Measurements from ENCODE around the gene HDAC8. TPM values are rescaled to one million over a fixed set of nuclear protein-coding genes. Genes with fewer than 3 reads are reported as not detected.

The HDAC8 gene
- total RNA-seq, 2 experiments from 2014 or later, result 5.8 to 6.8 TPM

GRCh38 chrX:72306085-72306801, 266.4 kb downstream of the HDAC8 start:
- TF ChIP-seq, protein P1, sequence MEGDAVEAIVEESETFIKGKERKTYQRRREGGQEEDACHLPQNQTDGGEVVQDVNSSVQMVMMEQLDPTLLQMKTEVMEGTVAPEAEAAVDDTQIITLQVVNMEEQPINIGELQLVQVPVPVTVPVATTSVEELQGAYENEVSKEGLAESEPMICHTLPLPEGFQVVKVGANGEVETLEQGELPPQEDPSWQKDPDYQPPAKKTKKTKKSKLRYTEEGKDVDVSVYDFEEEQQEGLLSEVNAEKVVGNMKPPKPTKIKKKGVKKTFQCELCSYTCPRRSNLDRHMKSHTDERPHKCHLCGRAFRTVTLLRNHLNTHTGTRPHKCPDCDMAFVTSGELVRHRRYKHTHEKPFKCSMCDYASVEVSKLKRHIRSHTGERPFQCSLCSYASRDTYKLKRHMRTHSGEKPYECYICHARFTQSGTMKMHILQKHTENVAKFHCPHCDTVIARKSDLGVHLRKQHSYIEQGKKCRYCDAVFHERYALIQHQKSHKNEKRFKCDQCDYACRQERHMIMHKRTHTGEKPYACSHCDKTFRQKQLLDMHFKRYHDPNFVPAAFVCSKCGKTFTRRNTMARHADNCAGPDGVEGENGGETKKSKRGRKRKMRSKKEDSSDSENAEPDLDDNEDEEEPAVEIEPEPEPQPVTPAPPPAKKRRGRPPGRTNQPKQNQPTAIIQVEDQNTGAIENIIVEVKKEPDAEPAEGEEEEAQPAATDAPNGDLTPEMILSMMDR (IDR thresholded peaks at IDR 0.05), result no peak
- DNase-seq (peak in 2 of 14 experiments; percentile 10 to 12), ATAC-seq (ENCODE audit: poor library complexity) (no peak)
- H3K4me3 Mint-ChIP-seq, result peak overlapping the region; percentile 75
- peaks cover 37 to 73% of the 10 kb centered on the region in 2 experiments for H3K27me3 ChIP-seq (ENCODE audit: control insufficient read depth in 1 of 2, insufficient read depth in 2 of 2, low read length in 2 of 2)
- ChIA-PET POLR2A (interaction anchor here (2.6 kb wide), 1 partner anchor 29 kb away, joined by 18 read pairs; the partner anchor contains the start of gene RPS4X), CTCF (interaction anchor here (0.6 to 1.6 kb wide), 2 partner anchors 29 to 45 kb away, joined by 3 read pairs; partner anchors contain the start of gene RPS4X)
- peaks cover 21% of the 10 kb centered on the region for H3K4me1 Mint-ChIP-seq (ENCODE audit: low read depth)
- no peaks in the 10 kb centered on the region for H3K9me3 Mint-ChIP-seq
- H3K27ac ChIP-seq (ENCODE audit: low read depth in 1 of 2, low read length in 2 of 2), result no peak overlapping the region
- H3K4me1 ChIP-seq (ENCODE audit: insufficient read depth, low read length), result peaks cover 41% of the 10 kb centered on the region
- peaks cover 79% of the 10 kb centered on the region for H3K27me3 Mint-ChIP-seq
- peak overlapping the region; percentile 53 for H3K4me3 ChIP-seq (ENCODE audit: low read length)
- H3K36me3 ChIP-seq (ENCODE audit: insufficient read depth, low read length), result no peaks in the 10 kb centered on the region
- H3K27ac Mint-ChIP-seq, result no peak overlapping the region
- peaks cover 0 to 5% of the 10 kb centered on the region in 2 experiments for H3K9me3 ChIP-seq (ENCODE audit: control insufficient read depth in 1 of 2, insufficient read depth in 1 of 2, low read length in 2 of 2)
- intact Hi-C loops (cut with DNase I, micrococcal nuclease), result no loop called here
- no peaks in the 10 kb centered on the region for H3K36me3 Mint-ChIP-seq (ENCODE audit: low read depth)

DNA sequence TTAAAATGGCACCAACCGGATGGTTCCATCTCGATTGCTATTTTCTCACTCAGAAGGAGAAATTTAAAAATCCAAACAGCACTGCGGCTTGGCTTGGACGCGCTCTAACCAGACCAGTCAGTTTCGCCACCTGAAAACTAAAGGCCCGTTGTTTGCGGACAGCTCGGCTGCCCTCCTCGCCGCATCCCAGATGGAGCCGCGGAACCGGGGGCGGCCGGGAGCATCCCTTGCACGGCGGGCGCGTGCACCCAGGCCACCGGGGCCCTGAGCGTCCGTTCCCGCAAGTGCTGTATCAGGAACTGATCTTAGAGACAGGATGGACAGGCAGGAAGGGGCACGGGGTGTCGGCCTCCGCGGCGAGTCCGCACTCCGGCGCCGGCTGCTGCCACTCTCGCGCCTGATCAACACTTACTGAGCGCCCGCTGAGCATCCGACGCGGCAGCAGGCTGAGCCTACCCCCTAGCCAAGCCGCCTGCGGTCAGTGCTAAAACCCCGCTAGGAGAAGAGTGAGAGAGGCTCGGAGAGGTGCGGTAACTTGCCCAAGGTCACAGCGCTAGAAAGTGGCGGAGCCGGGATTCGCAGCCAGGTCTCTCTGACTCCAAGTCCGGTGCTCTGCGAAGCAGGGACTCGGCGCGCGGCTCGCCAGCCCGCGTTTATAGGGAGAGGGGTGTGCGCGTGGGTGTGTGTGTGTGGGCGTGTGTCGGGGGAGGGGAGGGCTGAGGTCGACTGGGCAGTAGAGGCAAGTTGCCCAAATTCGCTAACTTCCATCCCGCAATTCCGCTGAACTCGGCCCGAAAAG, 267.2 kb downstream of the HDAC8 start, which contains the start of gene CITED1:
CITED1 (minus strand) TSS at position 629 of the 799 bp plus-strand sequence. CDS start 3,045 bp downstream, outside the sequence.
- CTCF ChIA-PET, result interaction anchor here (0.6 to 1.6 kb wide), 2 partner anchors 29 to 45 kb away, joined by 3 read pairs; partner anchors contain the start of gene RPS4X
- Histone ChIP-seq H3K9me3 (ENCODE audit: control insufficient read depth in 1 of 2, insufficient read depth in 1 of 2, low read length in 2 of 2) (peaks cover 0 to 5% of the 10 kb centered on the region in 2 experiments), H3K4me3 (ENCODE audit: low read length) (peak within 1 kb of the TSS; percentile 53), H3K4me1 (ENCODE audit: insufficient read depth, low read length) (peaks cover 41% of the 10 kb centered on the region), H3K27me3 (ENCODE audit: control insufficient read depth in 1 of 2, insufficient read depth in 2 of 2, low read length in 2 of 2) (peaks cover 40 to 73% of the 10 kb centered on the region in 2 experiments), H3K36me3 (ENCODE audit: insufficient read depth, low read length) (no peaks in the 10 kb centered on the region), H3K27ac (ENCODE audit: low read depth in 1 of 2, low read length in 2 of 2) (no peak within 1 kb of the TSS)
- no peak within 1 kb of the TSS for H3K27ac Mint-ChIP-seq
- DNase-seq, result peak in 2 of 14 experiments; percentile 26 to 37
- H3K4me1 Mint-ChIP-seq (ENCODE audit: low read depth), result peaks cover 21% of the 10 kb centered on the region
- H3K27me3 Mint-ChIP-seq, result peaks cover 84% of the 10 kb centered on the region
- intact Hi-C loops (cut with DNase I, micrococcal nuclease), result no loop called here
- ATAC-seq (ENCODE audit: poor library complexity), result no peak
- H3K9me3 Mint-ChIP-seq, result no peaks in the 10 kb centered on the region
- TF ChIP-seq, protein P1 (IDR thresholded peaks at IDR 0.05), result no peak
- H3K4me3 Mint-ChIP-seq, result peak within 1 kb of the TSS; percentile 88
- no peaks in the 10 kb centered on the region for H3K36me3 Mint-ChIP-seq (ENCODE audit: low read depth)
- POLR2A ChIA-PET, result interaction anchor here (2.6 kb wide), 1 partner anchor 28 kb away, joined by 18 read pairs; the partner anchor contains the start of gene RPS4X

DNA sequence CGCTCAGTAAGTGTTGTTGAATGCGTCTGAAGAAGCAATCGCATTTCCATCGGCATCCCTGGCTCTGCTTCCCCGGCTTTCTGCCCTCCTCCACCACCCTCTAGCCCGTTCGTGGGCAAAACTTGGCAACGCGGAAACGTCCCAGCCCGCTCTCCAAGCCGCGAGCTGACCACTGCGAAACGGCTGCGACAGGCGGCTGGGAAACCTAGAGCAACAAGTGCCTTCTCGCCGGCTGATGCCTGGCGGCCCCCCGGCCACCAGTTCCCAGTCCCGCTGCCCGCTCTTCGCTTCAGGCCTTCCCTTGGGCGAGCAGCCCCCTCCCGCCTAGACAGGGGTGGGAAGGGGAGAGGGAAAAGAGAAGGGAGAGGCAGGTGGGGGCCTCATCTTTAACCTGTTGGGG, 267.8 kb downstream of the HDAC8 start:
- peaks cover 21% of the 10 kb centered on the region for H3K4me1 Mint-ChIP-seq (ENCODE audit: low read depth)
- Histone ChIP-seq H3K27me3 (ENCODE audit: control insufficient read depth in 1 of 2, insufficient read depth in 2 of 2, low read length in 2 of 2) (peaks cover 40 to 67% of the 10 kb centered on the region in 2 experiments), H3K36me3 (ENCODE audit: insufficient read depth, low read length) (no peaks in the 10 kb centered on the region), H3K4me1 (ENCODE audit: insufficient read depth, low read length) (peaks cover 41% of the 10 kb centered on the region), H3K27ac (ENCODE audit: low read depth in 1 of 2, low read length in 2 of 2) (no peak overlapping the region), H3K9me3 (ENCODE audit: control insufficient read depth in 1 of 2, insufficient read depth in 1 of 2, low read length in 2 of 2) (peaks cover 0 to 5% of the 10 kb centered on the region in 2 experiments), H3K4me3 (ENCODE audit: low read length) (peak overlapping the region; percentile 41)
- TF ChIP-seq, protein P1 (IDR thresholded peaks at IDR 0.05), result no peak
- ATAC-seq (ENCODE audit: poor library complexity) (no peak), DNase-seq (peak in 2 of 14 experiments; percentile 3 to 9)
- CTCF ChIA-PET, result no interaction called here
- H3K27ac Mint-ChIP-seq, result no peak overlapping the region
- POLR2A ChIA-PET, result no interaction called here
- intact Hi-C loops (cut with DNase I, micrococcal nuclease), result no loop called here
- no peaks in the 10 kb centered on the region for H3K9me3 Mint-ChIP-seq
- H3K4me3 Mint-ChIP-seq, result peak overlapping the region; percentile 71
- H3K27me3 Mint-ChIP-seq, result peaks cover 82% of the 10 kb centered on the region
- H3K36me3 Mint-ChIP-seq (ENCODE audit: low read depth), result no peaks in the 10 kb centered on the region

All from CD4-positive, alpha-beta T cell (primary cell).